A673 (cell line): ENCODE results near the gene GMCL2.

Source experiments
- CTCF ChIP-seq: fragments of 300-800, 200-600 bp; sonication (generic); conservative IDR thresholded peaks from 2 replicates; pipeline ENCODE4 v1.5.1; 2017; ENCODE audit warnings: low read depth, mild to moderate bottlenecking, antibody characterized with exemption, low read length, moderate library complexity, mixed read lengths
- EZH2 ChIP-seq: fragments of 200-600 bp; sonication (generic); IDR thresholded peaks from 2 replicates; pipeline ENCODE4 v1.6.1; 2017; ENCODE audit warnings: borderline replicate concordance, low read depth, mild to moderate bottlenecking, mixed read lengths, antibody characterized with exemption, low read length; ENCODE audit not compliant: poor library complexity, severe bottlenecking

- TF ChIP-seq CTCF (no peak), EZH2 (no peak)
Observed at GRCh38 chr5:178204182-178204934, 17.2 kb upstream of the GMCL2 start, which contains the start of gene HNRNPAB.
